T follicular helper cell (primary cell): ENCODE measurements around the gene C1orf21.

Experiments used
- DNase-seq: peaks from one replicate; pipeline ENCODE4 v3.0.0-alpha.2; 2020; ENCODE audit warnings: low read depth

Gene C1orf21

DNA sequence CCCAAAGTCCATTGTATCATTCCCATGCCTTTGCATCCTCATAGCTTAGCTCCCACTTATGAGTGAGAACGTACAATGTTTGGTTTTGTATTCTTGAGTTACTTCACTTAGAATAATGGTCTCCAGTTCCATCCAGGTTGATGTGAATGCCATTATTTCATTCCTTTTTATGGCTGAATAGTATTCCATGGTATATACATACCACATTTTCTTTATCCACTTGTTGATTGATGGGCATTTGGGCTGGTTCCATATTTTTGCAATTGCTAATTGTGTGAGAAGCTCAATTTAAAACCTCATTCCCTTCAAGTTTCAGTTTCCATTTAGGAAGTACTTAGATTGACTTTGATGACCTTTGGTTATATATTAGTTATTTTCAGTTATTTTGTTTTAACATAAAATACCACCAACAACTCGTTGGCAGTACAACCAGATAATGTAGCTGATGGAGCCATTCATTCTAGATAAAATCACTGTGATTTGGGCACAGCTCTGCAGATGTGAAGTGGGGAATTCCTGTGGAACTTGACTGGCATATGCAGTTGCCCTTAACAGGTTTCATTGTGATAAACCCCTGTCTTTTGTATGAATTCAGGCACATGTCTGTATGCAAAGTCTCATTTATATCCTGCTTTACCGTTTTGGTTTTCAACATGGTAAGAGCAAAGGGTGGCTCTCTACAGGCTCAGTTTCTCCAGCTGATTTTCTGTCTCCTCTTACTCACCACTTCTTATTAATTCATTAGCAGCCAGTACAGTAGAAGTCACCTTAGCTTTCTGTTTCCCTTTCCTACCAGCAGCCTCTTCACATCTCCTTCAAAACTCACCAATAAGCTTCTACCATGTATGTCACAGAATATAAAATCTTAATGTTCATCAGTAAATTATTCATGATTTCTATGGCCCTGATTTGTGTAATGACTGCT is 170.9 kb downstream of the C1orf21 start:
- DNase-seq = no peak

DNA sequence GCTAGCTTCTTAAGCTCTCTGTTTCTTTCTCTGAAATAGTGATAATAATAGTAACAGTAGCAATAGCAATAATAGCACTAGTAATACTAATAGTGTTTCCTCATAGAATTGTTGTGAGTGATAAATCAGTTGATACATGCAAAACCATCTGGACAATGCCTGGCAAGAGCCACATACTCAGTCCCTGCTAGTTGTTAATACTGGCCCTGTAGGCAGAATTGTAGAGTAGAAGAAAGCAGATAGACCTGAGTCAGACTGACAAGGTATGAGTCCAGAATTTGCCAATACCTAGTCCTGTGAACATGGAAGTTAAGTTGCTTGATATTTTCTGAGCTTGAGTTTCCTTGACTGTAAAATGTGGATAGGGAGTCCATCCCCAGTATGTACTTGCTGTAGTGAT is 171.9 kb downstream of the C1orf21 start:
- DNase-seq = no peak

DNA sequence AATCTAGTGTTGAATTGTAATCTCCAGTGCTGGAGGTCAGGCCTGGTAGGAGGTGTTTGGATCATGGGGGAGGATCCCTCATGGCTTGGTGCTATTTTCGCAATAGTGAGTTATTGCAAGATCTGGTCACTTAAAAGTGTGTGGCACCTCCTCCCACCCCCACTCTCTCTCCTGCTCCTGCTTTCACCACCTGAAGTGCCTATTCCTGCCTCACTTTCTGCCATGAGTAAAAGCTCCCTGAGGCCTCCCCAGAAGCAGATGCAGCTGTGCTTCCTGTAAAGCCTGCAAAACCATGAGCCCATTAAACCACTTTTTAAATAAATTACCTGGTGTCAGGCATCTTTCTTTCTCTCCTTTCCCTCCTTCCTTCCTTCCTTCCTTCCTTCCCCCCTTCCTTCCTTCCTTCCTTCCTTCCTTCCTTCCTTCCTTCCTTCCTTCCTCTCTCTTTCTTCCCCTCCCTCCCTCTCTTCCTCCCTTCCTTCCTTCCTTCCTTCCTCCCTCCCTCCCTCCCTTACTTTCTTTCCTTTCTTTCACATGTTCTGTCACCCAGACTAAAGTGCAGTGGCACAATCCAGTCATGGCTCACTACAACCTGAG is 172.4 kb downstream of the C1orf21 start:
- DNase-seq = no peak

DNA sequence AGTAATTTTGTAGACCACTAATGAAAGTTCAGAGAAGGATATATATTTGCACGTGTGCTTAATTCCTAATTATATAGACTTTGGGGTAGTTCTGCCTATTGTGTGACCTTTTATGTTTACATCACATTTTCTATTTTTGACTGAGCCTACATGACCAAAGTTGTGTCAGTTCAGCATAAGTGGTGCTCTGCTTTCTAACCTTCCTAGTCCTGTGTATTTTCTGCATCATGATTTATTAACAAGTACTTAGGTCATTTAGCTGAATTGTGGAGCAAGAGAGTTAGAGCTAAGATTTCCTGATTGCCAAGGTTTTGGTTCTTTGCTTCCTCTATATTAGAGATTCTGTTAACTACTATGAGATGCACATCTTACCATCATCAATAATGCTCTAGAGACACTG is 176.0 kb downstream of the C1orf21 start:
- no peak for DNase-seq

DNA sequence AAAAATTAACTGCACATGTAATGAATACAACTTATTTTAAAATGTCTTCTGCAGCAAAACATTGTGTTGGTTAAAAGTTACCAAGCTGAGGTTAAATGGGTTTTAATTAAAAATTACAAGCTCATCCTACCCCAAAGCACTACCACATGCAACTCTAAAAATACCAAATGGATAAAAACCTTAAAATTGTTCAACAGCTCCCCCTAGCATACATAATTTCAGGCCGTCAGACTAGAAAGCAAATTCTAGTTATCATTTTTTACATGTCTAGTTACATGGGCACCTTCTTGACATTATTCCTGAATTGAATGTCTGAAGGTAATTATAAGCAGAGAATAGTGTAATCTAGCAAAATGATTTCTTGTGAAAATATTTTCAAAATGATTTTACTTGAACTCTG is 176.5 kb downstream of the C1orf21 start:
- no peak for DNase-seq

DNA sequence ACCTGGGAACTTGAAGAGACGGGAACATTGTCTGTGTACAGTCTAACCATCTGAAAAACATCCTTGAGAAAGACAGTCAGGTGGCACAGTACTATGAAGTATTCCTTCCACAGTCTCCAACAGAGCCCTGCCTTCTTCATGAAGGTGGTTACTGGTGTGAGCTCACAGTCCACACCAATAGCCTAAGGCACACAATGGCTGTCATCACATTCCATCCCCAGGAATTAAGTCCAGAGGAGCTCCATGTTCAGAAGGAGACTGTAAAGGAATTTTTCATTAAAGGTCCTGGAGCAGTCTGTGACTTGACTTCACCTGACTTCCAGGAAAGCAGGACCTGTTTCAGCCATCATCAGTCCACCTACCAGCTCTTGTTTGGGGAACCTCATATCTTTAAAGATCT is 180.2 kb downstream of the C1orf21 start:
- no peak for DNase-seq

DNA sequence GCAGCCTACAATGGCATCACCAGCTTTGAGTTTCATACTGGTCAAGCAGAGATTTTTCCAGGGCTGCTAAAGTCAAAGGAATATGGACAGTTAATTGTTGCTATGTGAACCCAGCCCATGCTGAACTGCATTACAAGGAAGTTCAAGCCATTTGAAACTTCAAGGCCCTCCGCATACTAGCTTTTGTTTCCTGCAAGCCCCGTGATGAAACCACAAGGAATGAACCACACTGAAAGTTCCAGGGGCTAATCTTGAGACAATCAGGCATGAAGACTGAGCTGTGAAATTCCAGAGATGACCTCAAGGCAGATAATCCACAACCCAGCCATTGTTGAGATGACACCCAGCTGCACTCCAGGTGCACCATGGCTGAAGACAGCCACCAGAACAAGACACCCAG is 180.8 kb downstream of the C1orf21 start:
- DNase-seq = no peak

DNA sequence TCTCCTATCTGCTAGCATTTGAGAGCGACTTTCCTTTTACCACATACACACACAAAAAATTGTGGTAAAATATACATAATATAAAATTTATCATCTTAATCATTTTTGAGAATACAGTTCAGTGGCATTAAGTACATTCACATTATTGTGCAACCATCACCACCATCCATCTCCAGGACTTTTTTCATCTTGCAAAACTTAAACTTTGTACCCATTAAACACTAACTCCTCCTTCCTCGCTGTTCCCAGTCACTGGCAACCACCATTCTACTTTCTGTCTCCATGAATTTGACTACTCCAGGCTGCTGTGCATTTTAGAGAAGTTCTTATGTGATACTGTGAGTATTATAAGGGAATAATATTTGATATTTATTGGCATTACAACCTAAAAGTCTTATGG is 181.3 kb downstream of the C1orf21 start:
- DNase-seq = no peak

DNA sequence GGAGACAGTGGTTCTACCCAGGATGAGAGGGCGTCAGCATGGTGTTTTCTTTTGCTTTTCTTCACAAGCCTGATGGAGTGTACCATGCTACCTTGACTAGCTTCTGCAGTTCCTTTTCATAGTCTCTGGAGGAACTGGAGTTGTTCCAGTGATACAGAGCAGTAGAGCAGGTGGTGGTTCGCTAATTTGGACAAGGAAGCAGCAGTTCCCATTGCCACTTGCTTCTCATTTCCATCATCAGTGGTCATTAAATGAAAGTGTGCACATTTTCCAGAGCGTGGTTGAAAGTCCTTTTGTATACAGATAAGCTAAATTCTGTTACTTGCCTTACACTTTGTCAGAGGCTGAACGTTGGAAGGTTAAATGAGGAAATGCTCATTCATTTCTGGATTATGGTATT is 182.3 kb downstream of the C1orf21 start:
- DNase-seq = no peak

DNA sequence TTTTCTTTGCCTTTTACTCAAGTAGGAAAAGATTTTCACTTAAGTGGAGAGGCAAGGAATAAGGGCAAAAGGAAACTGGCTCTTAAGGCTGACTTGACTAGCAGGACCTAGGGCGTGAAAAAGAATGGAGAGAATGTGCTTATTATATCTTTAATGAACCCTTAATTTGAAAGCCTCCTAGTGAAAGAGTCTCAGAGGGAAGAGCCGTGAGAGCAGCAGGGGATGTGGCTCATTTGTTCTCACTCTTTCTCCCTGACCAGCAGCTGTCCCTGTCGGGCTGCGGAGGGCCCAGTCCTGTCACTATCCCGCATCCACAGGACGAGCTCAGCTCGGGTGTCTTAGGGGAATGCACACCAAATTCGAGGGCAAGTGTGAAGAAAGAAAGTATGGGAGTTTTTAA is 187.8 kb downstream of the C1orf21 start:
- DNase-seq = no peak

DNA sequence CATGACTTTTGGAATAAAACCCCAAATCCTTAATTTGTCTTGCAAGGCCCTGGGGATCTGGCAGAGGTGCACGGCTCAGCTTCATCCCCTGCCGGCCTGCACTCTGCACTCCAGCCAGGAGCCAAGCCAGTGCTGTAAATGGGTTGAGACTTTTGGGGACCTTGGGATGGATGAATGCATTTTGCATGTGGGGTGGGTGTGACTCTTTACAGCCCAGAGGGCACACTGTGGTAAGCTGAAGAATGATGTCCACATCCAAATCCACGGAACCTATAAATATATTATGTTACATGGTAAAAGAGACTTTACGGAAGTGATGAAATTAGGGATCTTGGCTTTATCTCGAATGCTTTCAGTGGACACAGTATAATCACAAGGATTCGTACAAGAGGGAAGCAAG is 190.0 kb downstream of the C1orf21 start:
- DNase-seq = no peak

DNA sequence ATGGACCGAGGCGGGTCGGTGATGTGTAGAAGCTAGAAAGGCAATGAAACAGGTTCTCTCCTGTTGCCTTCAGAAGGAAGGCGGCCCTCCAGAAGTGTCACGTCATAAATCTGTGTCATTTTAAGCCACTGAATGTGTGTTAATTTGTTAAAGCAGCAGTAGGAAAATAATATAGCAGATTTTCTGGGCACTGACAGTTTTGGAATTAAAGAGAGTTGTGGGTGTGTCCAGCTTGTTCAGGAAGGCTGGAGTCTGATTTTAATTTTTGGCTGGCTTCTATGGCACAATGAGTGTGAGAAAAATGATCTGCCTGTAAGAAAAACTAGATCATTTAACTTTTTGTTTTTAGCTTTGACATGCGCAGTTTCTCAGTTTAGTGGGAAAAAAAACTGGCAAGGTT is 190.5 kb downstream of the C1orf21 start:
- DNase-seq = no peak

DNA sequence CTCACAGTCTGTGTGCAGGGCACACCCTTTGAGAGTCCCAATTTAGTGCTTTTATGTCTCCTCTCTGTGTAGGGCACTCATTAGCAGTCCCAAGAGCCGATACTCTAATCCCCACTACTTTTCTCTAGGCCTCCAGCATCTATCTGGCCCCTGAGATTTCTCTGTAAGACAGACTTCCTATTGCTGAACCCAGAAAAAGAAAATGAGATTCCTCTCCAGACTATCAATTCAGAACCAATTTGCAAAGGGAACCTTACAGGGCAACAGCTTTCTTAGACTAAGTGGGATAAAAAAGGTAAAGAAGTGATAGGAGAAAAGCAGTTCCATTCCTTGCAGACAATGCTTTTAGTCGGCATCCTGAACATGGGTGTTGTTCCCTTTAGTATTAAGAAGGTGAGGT is 195.6 kb downstream of the C1orf21 start:
- DNase-seq = no peak

DNA sequence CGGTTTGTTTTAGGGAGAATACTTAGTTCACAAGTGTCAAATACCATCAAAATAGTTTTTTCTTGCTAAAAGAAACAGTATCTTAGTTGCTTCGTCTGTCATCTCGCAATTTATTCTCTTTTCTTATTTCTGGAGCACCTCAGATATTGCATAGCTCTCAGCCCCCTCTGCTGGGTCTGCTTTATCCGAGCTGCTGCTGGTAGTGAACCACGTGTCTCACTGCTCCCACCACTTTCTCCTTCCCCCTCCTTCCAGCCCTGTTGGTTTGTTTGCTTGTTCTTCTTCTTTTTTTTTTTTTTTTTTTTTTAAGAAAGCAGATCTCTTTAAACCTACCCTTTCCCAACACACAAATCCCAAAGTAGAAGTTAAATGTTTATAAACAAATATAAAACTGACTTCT is 197.0 kb downstream of the C1orf21 start:
- DNase-seq = no peak

DNA sequence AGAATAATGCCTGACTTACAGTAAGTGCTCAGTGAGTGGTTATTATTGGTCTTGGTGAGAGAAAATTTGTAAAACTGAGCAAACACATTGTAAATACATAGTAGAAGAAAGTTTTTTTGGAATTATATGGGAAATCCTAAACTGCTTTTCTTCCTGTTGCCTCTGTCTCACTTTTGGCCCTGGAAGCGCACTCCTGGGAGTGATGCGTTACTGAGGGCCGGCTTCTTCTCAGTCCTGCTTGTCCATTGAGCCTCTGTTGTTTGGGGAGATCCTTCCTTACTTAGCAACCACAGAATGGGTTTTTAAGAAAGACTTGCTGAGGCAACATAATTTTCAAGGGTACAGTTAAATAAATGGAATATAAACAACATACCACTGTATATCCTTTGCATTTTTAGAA is 201.9 kb downstream of the C1orf21 start:
- DNase-seq = no peak

DNA sequence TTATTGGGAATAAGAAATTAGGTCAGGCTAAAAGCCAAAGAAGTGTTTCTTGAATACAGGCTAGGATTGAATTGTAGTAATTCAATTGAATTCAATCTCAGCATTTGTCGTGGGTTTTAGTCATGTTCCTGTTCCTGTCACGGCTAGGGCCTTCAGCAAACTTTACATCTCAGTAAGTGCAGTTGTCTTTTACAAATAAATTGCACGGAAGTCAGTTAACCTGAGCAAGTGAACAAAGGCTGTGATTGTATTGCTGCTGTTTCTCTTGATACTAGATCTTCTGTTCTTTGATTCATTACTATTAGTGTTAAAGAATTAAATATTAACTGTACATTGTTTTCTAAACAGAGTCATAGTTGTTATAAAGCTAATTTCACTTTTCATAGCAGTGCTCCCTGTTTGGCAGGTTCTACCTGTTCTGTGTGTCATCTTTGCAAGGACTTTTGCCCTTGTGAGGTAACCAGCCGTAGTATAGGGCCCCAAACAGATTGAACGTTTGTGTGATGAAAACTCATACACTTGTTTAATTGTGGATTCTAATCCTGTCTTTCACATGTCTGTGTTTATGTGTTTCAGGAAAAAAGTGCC is 203.4 kb downstream of the C1orf21 start:
- no peak for DNase-seq

DNA sequence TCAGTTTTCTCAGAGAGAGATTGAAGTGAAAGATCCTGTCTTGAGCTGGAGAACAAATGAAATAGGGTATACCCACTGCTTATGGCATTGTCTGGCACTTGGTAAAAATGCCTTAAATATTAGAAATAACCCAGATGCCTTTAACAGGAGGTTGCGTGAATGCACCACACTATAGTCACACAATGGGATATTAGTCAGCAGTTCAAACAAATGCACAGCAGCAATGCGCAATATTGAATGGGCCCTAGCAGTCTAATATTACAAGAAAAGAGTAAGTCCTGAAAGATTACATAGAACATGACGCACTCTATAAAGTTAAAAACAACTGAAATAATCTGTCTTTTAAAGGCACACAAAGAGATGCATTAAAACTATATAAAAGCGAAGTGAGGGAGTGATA is 206.8 kb downstream of the C1orf21 start:
- DNase-seq = no peak

DNA sequence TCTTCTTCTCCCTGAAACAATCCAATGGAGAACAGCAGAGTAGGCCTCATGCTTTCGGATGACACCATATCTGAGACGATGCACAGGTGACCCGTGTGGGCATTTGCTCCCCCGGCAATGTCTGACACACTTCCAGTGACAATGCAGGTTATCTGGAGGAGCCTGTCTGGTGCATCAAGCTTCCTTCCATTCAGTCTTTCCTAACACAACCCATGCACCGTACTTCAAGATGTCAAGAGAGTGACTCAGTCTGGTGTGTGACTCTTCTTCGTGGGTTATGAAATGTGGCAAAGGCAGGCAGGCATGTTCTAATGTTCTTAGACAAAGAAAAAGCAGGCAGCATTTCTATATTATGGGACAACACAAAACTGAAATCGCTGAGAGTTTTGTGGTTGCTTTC is 208.8 kb downstream of the C1orf21 start:
- no peak for DNase-seq

DNA sequence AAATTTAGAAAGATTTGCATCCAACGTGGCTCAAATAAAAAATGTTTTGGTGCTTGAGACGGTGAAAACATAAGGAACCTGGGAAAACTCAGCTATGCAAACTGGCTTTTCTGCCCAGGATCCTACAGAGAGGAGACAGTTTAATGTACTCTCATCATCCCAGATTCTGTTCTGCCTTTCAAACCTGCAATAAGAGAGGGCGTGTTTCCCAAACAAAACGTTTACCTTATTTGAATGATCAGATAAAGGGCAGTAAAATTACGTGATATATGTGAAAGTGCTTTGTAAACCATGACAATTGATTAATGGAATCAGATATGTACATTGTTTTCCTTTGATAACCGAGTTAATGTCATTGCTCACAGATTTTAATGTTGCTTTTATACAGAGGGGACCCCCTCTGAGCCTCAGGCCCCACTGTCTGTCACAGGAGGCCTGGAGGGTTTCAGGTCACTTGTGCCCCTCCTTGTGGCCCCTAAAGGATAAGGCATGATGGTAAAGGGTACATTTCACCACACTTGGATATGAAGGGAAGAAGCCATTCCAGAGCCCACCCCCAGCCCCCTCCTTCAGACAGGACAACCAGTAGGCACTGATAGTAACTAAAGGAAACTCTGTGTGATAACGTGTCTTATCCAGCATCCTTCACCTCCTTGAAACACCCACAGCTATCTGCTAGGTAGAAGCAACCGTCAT is 210.3 kb downstream of the C1orf21 start:
- DNase-seq = no peak

DNA sequence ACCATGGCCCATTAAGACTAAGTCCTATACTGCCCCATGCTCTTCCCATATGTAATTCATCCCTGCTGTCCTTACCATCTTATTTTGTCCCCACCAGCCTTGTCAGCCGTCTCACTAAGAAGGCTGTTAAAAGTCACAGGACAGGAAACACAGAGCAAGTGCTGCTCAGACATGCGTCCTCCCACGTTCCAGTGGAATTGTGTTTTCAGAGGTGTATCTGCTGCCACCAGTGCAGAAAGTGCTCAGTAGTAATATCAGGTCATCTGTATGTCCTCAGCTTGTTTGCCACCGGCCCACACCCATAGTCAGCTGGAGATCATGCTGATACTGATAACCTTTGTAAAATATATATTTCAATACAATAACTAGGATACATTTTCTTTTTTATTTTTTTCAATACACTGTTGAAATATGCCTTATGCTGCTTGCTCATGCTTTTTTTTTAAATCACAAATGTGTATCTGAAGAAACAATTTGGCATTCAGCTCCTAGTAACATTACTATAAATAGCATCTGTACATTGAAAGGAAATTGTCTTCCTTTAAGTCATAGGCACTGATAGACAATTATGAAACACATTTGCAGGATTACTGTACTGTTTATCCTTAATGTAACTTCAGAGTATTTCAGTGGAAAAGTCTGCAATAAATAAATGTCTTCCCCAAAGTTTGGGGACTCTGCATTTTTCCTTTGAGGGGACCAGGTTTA is 211.0 kb downstream of the C1orf21 start:
- no peak for DNase-seq

DNA sequence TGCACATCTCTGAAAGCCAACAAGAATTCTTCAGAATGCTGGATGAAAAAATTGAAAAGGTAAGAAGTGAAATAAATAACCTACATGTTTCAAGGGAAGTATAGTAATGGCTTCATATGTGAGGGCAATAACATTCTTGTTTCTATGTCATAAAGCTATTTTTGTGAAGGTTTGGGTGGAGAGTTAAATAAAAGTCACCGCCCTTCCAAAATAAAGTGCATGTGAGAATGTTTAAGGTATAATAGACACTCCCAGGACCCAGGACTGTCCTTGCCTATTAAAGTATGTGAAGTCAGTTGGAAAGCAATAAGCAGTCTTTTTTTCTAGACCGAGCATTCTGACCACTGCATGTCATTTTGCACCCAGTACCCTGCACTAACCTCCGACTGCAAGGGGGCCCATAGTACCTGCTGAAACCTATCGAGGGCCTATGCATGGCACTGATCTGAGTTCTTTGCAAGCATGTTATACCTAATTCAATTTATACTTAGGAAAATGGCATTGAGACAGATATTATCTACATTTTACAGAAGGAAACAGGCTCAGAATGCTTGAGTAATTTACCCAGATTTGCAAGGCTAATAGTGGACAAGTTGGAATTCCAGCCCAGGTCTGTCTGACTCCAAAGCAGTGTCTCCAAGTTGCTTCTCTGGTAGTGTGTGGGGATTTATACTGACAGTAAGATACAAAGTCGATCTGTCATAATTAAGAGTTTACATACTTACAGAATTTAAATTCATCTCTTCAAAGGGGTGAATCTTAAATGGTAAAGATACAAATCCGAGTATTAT is 211.8 kb downstream of the C1orf21 start:
- no peak for DNase-seq
